Endodermal cell (in vitro differentiated cells): ENCODE results near the gene ACAP3. TPM values are rescaled to one million over a fixed set of nuclear protein-coding genes. Genes with fewer than 3 reads are reported as not detected.
A peak's percentile ranks its signal among the peaks of the same experiment; 100 is the strongest.

Experiments used
- DNase-seq: peaks from one replicate; pipeline ENCODE4 v3.0.0-alpha.2; 2017
- H3K27ac ChIP-seq: 2 replicates; pipeline ENCODE4 v1.5.1; 2013; ENCODE audit warnings: mild to moderate bottlenecking, low read depth, low read length, moderate library complexity
- H3K27me3 ChIP-seq: 2 replicates; pipeline ENCODE4 v1.6.1; 2013; ENCODE audit warnings: mild to moderate bottlenecking, low read length, moderate library complexity; ENCODE audit not compliant: insufficient read depth, control insufficient read depth, poor library complexity, severe bottlenecking
- H3K36me3 ChIP-seq: 2 replicates; pipeline ENCODE4 v1.7.0; 2013; ENCODE audit warnings: mild to moderate bottlenecking, low read length, moderate library complexity; ENCODE audit not compliant: control insufficient read depth, insufficient read depth
- H3K4me1 ChIP-seq: one replicate; pipeline ENCODE4 v1.7.0; 2013; ENCODE audit warnings: low read length; ENCODE audit not compliant: control insufficient read depth, insufficient read depth
- H3K4me3 ChIP-seq: 2 replicates; pipeline ENCODE4 v1.5.1; 2013; ENCODE audit warnings: mild to moderate bottlenecking, low read length, moderate library complexity
- H3K9ac ChIP-seq: 2 replicates; pipeline ENCODE4 v1.6.1; 2013; ENCODE audit warnings: mild to moderate bottlenecking, low read length, moderate library complexity; ENCODE audit not compliant: poor library complexity, severe bottlenecking; ENCODE audit errors: extremely low read depth
- H3K9me3 ChIP-seq: 2 replicates; pipeline ENCODE4 v1.6.1; 2013; ENCODE audit warnings: mild to moderate bottlenecking, low read length, moderate library complexity; ENCODE audit not compliant: control insufficient read depth
- H3K27ac Mint-ChIP-seq: 2 replicates; pipeline ENCODE4 v1.8.0; 2020; ENCODE audit warnings: mixed read lengths
- H3K27me3 Mint-ChIP-seq: 2 replicates; pipeline ENCODE4 v1.8.0; 2021; ENCODE audit warnings: mild to moderate bottlenecking, mixed read lengths; ENCODE audit not compliant: insufficient read depth
- H3K36me3 Mint-ChIP-seq: 2 replicates; pipeline ENCODE4 v1.8.0; 2020; ENCODE audit warnings: low read depth, mixed read lengths
- H3K4me1 Mint-ChIP-seq: 2 replicates; pipeline ENCODE4 v1.8.0; 2020; ENCODE audit warnings: mixed read lengths
- H3K4me3 Mint-ChIP-seq: 2 replicates; pipeline ENCODE4 v1.8.0; 2020; ENCODE audit warnings: mild to moderate bottlenecking, moderate library complexity, mixed read lengths
- H3K9me3 Mint-ChIP-seq: 2 replicates; pipeline ENCODE4 v1.8.0; 2020; ENCODE audit warnings: mild to moderate bottlenecking, mixed read lengths
- CTCF ChIP-seq: fragments of 200-600 bp; sonication (generic); conservative IDR thresholded peaks from 2 replicates; pipeline ENCODE4 v1.5.0; 2021; ENCODE audit warnings: antibody characterized with exemption, mild to moderate bottlenecking
- WGBS, 2 experiments: methylation state at CpG; one replicate each; pipeline versions ENCODE4 v1.1.5 to v1.1.7; 2013; ENCODE audit warnings: missing lambda C conversion rate in 2 of 2, mixed read lengths in 1 of 2; ENCODE audit not compliant: insufficient coverage in 1 of 2, insufficient read length in 1 of 2; 5-methylcytosine and 5-hydroxymethylcytosine counted together
- long read RNA-seq, 4 experiments: library from polyadenylated mRNA in 2 of 4; library from RNA in 1 of 4; library from capped mRNA in 1 of 4; stranded (forward) in 3 of 4; unstranded in 1 of 4; transcript quantifications; one replicate each; pipeline ENCODE4 v2.0.0, GENCODE V29; 2020 to 2021; ENCODE audit warnings: inconsistent platforms in 1 of 4
- polyA plus RNA-seq, 2 experiments: library from polyadenylated mRNA; stranded (reverse); fragments of 50-300 nt; gene quantifications; one replicate each; pipeline ENCODE4 v1.2.3, GENCODE V29; 2013
- total RNA-seq, 2 donors: library from RNA; stranded (reverse); fragmentation: NEBNext Ultra II Directional in 1 of 2; extraction: Animal tissue kit (Norgen Biotek cat#: 25700) in 1 of 2; gene quantifications; 2 replicates in 1 of 2; 3 replicates in 1 of 2; pipeline ENCODE4 v1.2.1, GENCODE V29; 2021

The ACAP3 gene
- 10 to 100 TPM; 36.8 to 43.5 TPM for total RNA-seq
- 82.9 TPM for polyA plus RNA-seq (2013, experiment 1 of 2)
- polyA plus RNA-seq (2013, experiment 2 of 2), result 63.3 TPM
- long read RNA-seq, experiment 1, partial matches to known transcripts, result 1 of 4 reads
- long read RNA-seq, experiment 1, other reads (novel, unspliced or antisense), result 3 of 4 reads
- long read RNA-seq, experiment 2, partial matches to known transcripts, result 4 of 15 reads
- long read RNA-seq, experiment 2, other reads (novel, unspliced or antisense), result 11 of 15 reads
- long read RNA-seq, experiment 3, partial matches to known transcripts, result 1 of 5 reads
- long read RNA-seq, experiment 3, other reads (novel, unspliced or antisense), result 3 of 5 reads
- long read RNA-seq, experiment 4, result 0 reads

- Histone ChIP-seq H3K36me3 (peaks cover 15% of the 10 kb centered on the region), H3K9me3 (no peaks in the 10 kb centered on the region), H3K9ac (peak within 1 kb of the TSS; percentile 64), H3K27ac (peak within 1 kb of the TSS; percentile 90), H3K4me3 (peak within 1 kb of the TSS; percentile 81), H3K27me3 (no peaks in the 10 kb centered on the region), H3K4me1 (peaks cover 20% of the 10 kb centered on the region)
- Mint-ChIP-seq H3K4me3 (peak within 1 kb of the TSS; percentile 67), H3K27ac (peak within 1 kb of the TSS; percentile 39), H3K4me1 (peaks cover 15% of the 10 kb centered on the region), H3K36me3 (peaks cover 2% of the 10 kb centered on the region), H3K27me3 (no peaks in the 10 kb centered on the region), H3K9me3 (no peaks in the 10 kb centered on the region)
- no peak for TF ChIP-seq CTCF
- 0% methylated on average over 55 to 130 of the region's 131 CpGs for WGBS, 2 experiments
- peak; percentile 92 for DNase-seq
Observed at GRCh38 chr1:1307923-1308755, at the start of gene ACAP3, which contains the start of gene PUSL1. TSS of gene ACAP3 (minus strand) at chr1:1307930. CDS start at chr1:1307815, 115 bp downstream. TSS of gene PUSL1 (plus strand) at chr1:1308597. CDS start at chr1:1308644, 47 bp downstream.

GRCh38 chr1:1356796-1357401 is 49.2 kb upstream of the ACAP3 start:
- Histone ChIP-seq H3K4me1 (peaks cover 6% of the 10 kb centered on the region), H3K9me3 (no peaks in the 10 kb centered on the region), H3K36me3 (peaks cover 7% of the 10 kb centered on the region), H3K27ac (peak overlapping the region; percentile 94), H3K9ac (no peak overlapping the region), H3K27me3 (no peaks in the 10 kb centered on the region), H3K4me3 (peak overlapping the region; percentile 81)
- 75 to 89% methylated on average over 13 to 26 of the region's 26 CpGs for WGBS, 2 experiments
- no peaks in the 10 kb centered on the region for H3K36me3 Mint-ChIP-seq
- peak overlapping the region; percentile 54 for H3K4me3 Mint-ChIP-seq
- no peaks in the 10 kb centered on the region for H3K9me3 Mint-ChIP-seq
- H3K27me3 Mint-ChIP-seq, result peaks cover 10% of the 10 kb centered on the region
- no peak overlapping the region for H3K27ac Mint-ChIP-seq
- peaks cover 24% of the 10 kb centered on the region for H3K4me1 Mint-ChIP-seq
- DNase-seq, result peak; percentile 55
- TF ChIP-seq CTCF, result no peak

GRCh38 chr1:1356166-1356795 is 48.6 kb upstream of the ACAP3 start:
- Histone ChIP-seq H3K27me3 (no peaks in the 10 kb centered on the region), H3K4me1 (peaks cover 6% of the 10 kb centered on the region), H3K9me3 (no peaks in the 10 kb centered on the region), H3K4me3 (peak overlapping the region; percentile 81), H3K27ac (no peak overlapping the region), H3K36me3 (peaks cover 7% of the 10 kb centered on the region), H3K9ac (no peak overlapping the region)
- DNase-seq, result no peak
- WGBS, 2 experiments, result 94 to 100% methylated on average over 1 to 8 of the region's 8 CpGs
- Mint-ChIP-seq H3K27me3 (peaks cover 10% of the 10 kb centered on the region), H3K4me3 (no peak overlapping the region), H3K36me3 (no peaks in the 10 kb centered on the region), H3K4me1 (peaks cover 21% of the 10 kb centered on the region), H3K9me3 (no peaks in the 10 kb centered on the region), H3K27ac (no peak overlapping the region)
- no peak for TF ChIP-seq CTCF
